CD4-positive, alpha-beta T cell treated with Interleukin-21 for 1 hour (primary cell): ENCODE results near the gene PAX5.

Source experiments
- DNase-seq: peaks from one replicate; pipeline ENCODE4 v3.0.0-alpha.2; 2020

The PAX5 gene

GRCh38 chr9:36793277-36793676 lies 240.8 kb downstream of the PAX5 start:
- no peak for DNase-seq

- DNase-seq, result no peak
These were observed 242.7 kb downstream of the PAX5 start for GRCh38 chr9:36791222-36791950.

- DNase-seq, result no peak
These were observed 244.2 kb downstream of the PAX5 start for GRCh38 chr9:36789886-36790285.

- no peak for DNase-seq
These were observed 245.5 kb downstream of the PAX5 start for GRCh38 chr9:36788534-36788933.

- no peak for DNase-seq
These were observed 246.4 kb downstream of the PAX5 start for GRCh38 chr9:36787709-36788108.
